GM18868 (cell line): ENCODE measurements around the gene SPART.
"Not testable (repeated sequence)": the region's sequence is repeated elsewhere in the genome, so short reads cannot be mapped to it uniquely, and the experiment has no call there.

Experiments used
- ATAC-seq: cut with Tn5 transposase; IDR thresholded peaks from one replicate; pipeline ENCODE4 v1.9.1; 2021; ENCODE audit warnings: mild to moderate bottlenecking, moderate library complexity; ENCODE audit not compliant: unreplicated experiment

Gene SPART

DNA sequence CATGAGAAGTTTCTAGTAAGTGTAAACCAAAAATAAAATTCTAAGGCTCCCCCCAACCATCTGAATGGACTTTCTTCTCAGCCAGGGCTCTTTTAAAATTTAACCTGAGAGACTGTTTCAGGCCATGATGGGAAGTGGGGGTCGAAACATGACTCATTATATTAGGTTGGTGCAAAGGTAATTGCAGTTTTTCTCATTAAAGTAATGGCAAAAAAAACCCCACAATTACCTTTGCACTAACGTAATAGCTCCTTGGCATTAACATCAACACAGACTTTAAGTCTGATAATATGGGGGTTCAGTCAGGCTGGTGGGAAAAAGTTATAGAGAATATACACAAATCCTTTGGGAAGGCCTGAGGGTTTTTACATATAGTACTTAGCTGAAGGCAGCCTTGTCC, 9.4 kb upstream of the SPART start:
- no peak for ATAC-seq

- no peak for ATAC-seq
Measured at GRCh38 chr13:36354842-36355623, 8.8 kb upstream of the SPART start.

DNA sequence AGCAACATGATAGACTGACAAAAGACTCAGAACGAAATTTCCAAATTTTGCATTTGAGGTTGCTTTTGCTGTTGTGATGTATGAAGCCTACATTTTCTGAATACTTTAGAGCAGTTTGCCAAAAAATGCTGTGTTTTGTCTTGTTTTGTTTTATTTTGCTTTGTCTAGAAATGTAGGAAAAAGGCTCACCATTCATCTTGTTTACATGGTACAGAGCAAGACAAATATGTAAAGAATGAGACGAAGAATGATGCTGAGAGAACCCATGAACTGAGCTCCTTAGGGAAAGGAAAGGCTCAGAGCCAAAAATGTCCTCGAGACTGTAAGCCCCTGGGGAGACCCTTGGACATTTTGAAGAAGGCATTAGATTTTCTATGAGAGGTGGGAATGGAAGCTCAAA, 6.8 kb upstream of the SPART start:
- ATAC-seq: no peak

GRCh38 chr13:36352350-36352749, 6.2 kb upstream of the SPART start:
- ATAC-seq: no peak

- no peak for ATAC-seq
Measured at GRCh38 chr13:36347531-36348210, 1.5 kb upstream of the SPART start.

GRCh38 chr13:36345438-36346221, 564 bp downstream of the SPART start:
- peak; percentile 33 for ATAC-seq

DNA sequence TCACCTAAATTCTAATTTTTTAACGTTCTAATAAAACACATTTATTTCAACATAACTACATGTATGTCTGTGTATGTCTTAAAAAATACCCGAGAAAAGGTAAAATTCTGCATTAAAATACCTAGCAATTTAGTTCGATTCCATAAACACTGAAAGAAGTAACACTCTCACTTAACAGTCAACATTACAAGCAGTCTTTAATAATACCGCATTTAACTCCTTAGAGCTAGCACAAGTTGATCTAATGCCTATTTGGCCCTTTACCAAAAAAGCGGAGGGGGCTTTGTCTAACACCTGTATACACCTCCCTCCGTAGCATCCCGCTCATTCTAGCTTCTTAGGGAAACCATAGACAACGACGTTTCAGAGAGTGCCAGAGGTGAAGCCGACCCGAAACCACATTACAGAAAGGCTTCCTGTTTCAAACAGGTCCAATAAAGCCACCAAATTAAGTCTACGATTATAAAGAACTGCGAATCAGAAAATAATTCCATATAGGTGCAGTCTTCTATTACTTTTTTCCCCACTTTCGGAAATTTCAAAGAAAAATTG, 1.2 kb downstream of the SPART start:
- peak; percentile 19 for ATAC-seq

DNA sequence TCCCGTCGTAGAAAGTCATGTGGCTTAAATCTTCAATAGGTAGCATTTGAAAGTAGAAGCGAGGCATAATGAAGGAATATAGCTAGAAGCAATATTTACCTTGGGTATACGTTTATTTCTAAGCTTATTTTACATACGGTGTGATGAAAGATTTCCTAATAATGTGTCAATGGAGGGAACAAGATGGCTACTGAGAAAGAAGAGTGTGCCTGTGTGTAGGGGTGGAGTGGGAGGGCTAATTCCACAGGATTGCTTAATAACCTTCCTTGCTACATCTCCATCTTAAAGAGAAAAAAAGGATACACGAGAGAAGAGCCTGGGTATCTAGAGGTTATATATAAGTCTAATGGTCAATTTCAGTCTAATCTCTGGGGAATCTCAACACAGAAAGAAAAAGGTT, 2.0 kb downstream of the SPART start:
- ATAC-seq: no peak

DNA sequence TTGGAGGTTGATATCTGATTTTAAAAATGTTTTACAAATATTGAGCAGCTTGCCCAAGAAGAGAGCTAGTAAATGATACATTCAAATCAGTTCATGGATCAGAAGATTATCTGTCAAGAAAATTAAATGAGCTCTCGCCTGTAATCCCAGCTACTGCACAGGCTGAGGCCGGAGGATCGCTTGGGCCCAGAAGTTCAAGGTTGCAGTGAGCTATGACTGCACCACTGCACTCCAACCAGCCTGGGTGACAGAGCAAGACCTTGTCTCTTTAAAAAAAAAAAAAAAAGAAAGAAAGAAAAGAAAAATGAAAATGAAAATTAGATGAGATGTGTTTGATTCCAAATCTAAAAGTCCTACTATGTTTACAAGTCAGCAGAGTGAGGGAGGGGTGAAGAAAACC, 2.4 kb downstream of the SPART start:
- no peak for ATAC-seq

DNA sequence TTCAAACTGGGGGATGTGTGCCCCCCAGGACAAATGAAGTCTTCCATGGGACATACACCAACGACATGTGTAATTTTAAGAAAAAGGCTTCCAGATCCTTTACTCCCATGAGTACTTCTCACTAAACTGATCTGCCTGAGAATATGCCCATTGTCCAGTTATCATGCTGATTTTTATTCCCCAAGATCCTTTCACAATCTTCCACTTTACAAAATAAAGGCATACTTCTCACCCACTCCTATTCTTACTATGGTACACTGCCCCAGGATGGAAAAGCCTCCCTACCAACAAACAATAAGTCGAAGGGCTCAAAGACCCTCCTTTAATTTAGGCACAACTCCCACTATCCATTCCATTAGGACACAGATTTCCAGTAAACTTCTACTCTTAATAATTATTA, 3.5 kb downstream of the SPART start:
- no peak for ATAC-seq

DNA sequence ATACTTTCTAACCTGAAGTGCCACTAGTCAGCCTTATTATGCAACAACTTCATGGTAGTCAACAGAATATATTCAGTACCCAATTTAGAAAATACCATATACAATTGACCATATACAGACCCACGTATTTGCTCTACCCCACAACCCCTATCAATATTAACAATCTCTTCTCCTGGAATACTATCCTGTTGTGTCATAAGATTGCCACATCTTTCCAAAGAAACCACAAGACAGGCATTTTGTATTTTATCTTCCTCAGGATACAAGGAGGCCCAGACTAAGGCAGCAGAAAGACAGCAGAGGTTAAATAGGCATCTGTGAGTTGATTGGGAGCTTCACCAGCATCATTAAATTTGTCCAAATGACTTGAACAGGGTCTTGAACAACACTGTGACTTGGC, 4.5 kb downstream of the SPART start:
- ATAC-seq: no peak

DNA sequence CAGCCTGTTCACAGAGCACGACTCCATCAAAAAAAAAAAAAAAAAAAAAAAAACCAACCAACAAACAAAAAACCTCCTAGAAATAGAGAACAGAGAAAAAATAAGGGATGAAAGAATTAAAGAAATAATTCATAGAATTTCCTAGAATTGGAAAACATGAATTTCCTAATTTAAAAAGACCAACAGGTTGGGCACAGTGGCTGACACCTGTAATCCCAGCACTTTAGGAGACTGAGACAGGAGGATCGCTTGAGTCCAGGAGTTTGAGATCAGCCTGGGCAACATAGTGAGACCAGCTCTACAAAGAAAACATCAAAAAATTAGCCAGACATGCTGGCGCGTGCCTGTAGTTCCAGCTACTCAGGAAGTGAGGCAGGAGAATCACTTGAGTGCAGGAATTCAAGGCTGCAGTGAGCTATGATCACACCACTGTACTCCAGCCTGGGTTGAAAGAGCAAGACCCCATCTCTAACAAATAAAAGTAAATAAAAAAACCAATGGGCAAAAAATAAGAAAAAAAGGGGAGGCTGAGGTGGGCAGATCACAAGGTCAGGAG, 6.5 kb downstream of the SPART start:
- no peak for ATAC-seq

- ATAC-seq: no peak
Measured at GRCh38 chr13:36337938-36338641, 8.1 kb downstream of the SPART start.

GRCh38 chr13:36332986-36333385, 13.2 kb downstream of the SPART start:
- ATAC-seq: no peak

- not testable (repeated sequence) for ATAC-seq
Measured at GRCh38 chr13:36332255-36332654, 13.9 kb downstream of the SPART start.

- ATAC-seq: no peak
Measured at GRCh38 chr13:36331280-36331679, 14.9 kb downstream of the SPART start.

GRCh38 chr13:36329361-36329760, 16.8 kb downstream of the SPART start:
- no peak for ATAC-seq

DNA sequence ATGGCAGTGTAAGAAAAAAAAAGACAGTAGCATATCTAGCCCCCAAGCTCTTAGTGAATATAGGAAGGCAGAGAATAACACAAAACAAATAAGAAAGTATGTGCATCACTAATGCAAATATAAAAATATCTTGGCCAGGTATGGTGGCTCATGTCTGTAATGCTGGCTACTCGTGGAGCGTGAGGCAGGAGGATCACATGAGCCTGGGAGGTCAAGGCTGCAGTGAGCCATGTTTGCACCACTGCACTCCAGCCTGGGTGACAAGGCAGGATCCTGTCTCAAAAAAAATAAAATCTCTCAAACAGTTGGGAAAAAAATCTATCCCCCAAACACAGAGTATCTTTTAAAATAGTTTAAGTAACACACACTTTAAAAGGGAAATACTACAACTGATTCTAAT, 17.4 kb downstream of the SPART start:
- no peak for ATAC-seq

- no peak for ATAC-seq
Measured at GRCh38 chr13:36325912-36326311, 20.3 kb downstream of the SPART start.

DNA sequence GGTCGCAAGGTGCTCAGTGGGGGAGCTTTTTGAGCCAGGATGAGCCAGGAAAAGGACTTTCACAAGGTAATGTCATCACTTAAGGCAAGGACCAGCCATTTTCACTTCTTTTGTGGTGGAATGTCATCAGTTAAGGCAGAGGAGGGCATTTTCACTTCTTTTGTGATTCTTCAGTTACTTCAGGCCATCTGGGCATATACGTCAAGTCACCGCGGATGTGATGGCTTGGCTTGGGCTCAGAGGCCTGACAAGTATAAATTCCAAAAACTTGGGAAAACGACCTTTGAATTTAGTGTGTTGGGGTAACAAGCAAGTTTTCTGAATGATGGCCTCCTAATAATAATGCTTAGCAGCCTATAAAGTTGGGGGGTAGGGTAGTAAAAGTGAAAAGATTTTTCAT, 21.3 kb downstream of the SPART start:
- ATAC-seq: not testable (repeated sequence)
